GM11168 (cell line): ENCODE data around the gene GALNT9.
"Not testable (repeated sequence)": the region's sequence is repeated elsewhere in the genome, so short reads cannot be mapped to it uniquely, and the experiment has no call there.

Source experiments
- in situ Hi-C: fragments of 300-500 bp; cut with MboI; formaldehyde crosslinking; loops from one replicate; pipeline ENCODE4 v1.12.0; 2022; ENCODE audit warnings: low sequenced_read_pairs; ENCODE audit not compliant: unreplicated experiment

The GALNT9 gene

DNA sequence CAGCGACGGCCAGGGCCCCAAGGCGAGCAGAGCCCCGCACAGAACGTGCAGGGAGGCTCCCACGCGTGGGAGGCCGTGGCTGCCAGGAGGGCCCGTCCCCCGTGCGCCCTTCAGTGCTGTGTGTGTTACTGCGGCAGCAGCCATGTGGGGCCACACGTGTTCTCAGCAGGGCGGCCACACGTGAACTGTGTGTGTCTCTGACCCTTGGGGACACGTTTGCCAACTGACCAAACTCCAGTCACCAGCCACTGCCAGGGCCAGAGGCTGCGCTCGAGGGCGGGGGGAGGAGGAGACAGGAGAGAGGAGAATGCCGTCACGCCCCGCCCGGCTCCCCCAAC lies 57.7 kb downstream of the GALNT9 start:
- in situ Hi-C loops: no loop called here

DNA sequence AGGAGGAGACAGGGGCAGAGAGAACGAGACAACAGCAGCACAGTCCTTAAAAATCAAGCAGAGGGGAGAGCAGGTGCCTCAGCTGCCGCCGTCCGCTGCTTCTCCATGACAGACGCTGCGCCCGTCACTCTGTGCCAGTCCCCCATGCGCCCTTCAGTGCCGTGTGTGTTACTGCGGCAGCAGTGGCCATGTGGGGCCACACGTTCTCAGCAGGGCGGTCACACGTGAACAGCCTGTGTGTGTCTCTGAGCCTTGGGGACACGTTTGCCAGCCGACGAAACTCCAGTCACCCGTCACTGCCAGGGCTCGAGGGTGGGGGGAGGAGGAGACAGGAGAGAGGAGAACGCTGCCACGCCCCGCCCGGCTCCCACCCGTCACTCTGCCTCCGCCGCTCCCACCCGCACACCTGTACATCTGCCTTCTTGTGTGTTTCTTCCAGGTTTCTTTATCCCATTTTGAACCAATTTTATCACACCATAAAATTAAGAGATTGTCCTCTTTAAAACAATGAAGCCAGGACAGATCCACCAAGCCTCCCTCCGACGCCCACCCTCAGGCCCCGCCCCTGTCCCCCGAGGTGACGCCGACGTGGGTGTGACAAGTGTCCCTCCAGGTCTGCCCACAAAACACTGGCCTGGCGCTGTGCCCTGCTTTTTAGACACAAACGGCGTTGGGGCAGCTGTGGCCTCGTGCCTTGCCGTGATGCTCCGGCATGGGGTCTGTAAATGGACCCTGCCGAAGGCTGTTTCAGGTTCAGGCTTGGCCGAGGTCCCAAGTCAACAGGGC lies 58.2 kb downstream of the GALNT9 start:
- in situ Hi-C loops: no loop called here

DNA sequence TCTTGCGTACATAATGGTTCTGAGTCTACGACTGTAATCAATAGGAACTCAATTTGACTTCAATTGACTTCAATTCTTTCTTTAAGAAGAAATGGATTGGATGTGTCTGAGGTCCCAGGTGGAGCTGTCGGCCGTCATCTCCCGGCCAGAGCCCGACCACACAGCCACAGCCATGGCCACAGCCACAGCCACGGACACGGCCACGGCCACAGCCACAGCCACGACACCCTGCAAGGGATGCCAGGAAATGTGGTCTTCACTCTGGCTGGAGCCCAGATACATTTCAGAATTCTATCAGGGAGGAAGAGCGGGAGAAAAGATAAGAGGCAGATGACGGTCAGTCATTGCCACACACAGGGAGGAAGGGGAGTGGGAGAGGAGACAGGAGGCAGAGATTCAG lies 58.9 kb downstream of the GALNT9 start:
- in situ Hi-C loops: no loop called here

- in situ Hi-C loops: no loop called here
Measured at GRCh38 chr12:132269271-132269968, 60.0 kb downstream of the GALNT9 start.

GRCh38 chr12:132268674-132269073 lies 60.7 kb downstream of the GALNT9 start:
- in situ Hi-C loops: no loop called here

GRCh38 chr12:132267873-132268272 lies 61.5 kb downstream of the GALNT9 start:
- in situ Hi-C loops: no loop called here

- in situ Hi-C loops: no loop called here
Measured at GRCh38 chr12:132266802-132267201, 62.6 kb downstream of the GALNT9 start.

GRCh38 chr12:132266370-132266769 lies 63.0 kb downstream of the GALNT9 start:
- in situ Hi-C loops: no loop called here

DNA sequence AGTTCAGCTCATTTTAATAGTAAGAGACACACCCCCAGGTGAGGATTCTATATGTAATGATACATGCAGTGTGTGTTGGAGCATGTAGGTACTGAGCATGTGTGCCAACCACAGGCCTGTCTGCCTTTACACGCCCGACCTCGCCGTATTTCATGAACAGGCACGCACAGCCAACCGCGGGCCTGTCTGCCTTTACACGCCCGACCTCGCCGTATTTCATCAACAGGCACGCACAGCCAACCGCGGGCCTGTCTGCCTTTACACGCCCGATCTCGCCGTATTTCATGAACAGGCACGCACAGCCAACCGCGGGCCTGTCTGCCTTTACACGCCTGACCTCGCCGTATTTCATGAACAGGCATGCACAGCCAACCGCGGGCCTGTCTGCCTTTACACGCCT lies 63.6 kb downstream of the GALNT9 start:
- in situ Hi-C loops: not testable (repeated sequence)

- in situ Hi-C loops: no loop called here
Measured at GRCh38 chr12:132265056-132265800, 64.2 kb downstream of the GALNT9 start.

GRCh38 chr12:132264086-132265010 lies 65.0 kb downstream of the GALNT9 start:
- in situ Hi-C loops: no loop called here

DNA sequence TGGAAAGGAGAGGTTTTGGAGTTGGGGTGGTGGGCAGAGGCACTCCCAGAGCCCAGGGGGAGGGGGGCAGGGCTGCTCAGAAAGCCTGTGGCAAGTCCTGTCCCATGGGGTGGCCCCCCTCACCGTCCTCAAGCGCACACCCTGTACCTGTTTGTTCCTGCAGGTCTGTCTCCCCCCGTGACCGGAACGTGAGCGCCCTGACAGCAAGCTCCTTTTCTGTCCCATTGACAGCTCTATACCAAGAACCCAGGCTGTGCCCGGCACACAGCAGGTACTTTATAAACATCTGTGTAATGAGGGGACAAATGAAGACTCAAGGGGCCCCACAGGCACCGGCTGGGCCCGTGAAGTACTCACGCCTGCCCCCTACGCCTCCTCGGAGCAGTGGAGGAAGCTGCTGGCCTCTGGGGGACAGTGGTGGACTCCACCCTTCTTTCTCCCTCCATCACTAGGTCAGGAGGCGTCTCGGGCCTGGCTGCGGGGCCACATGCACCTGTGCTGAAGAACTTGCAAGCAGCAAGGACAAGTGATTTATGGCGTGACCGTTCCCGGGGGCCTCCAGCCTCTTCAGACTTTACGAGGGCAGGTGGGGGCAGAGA lies 65.8 kb downstream of the GALNT9 start:
- in situ Hi-C loops: no loop called here

DNA sequence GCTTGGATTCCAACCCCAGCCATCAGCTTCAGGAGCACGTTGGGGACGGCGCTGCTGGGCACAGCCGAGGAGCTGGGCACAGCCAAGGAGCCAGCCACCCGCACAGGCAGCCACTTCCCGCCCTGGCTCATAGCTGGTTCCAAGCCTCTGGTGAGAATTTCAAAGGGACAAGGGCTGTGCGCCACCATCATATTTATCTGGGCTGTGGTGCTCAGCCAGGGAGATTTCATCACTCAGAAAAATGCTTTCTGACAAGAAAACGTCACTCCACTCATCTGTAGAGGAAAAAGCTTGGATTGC lies 66.4 kb downstream of the GALNT9 start:
- in situ Hi-C loops: no loop called here

DNA sequence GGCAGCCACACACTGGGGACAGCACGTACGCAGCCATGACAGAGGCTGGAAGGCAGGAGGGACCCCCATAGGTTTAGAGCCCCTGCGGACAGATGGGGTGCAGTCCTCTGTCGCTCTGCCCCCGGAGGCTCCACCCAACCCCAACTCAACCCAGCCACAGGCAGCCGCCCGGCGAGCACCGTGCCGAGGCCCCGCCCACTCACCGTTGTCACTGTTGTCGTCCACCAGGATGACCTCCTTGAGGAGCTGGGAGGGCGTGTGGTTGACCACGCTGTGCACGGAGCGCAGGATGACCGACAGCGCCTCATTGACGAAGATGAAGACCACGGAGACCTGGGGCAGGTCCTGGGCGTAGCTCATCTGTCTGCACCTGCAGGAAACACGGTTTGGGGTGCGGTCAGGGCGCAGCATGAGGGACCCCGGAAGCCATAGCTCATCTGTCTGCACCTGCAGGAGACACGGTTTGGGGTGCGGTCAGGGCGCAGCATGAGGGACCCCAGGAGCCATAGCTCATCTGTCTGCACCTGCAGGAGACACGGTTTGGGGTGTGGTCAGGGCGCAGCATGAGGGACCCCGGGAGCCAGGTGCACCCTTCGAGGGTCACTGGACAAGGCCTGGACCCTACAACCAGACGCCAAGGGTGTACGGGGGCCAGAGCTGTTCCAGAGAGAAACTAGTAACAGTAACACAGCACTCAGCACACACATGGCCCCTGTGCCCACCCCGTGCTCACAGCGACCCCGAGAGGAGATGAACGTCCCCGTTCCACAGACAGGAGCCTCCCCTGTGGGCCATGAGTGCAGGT lies 66.9 kb downstream of the GALNT9 start:
- in situ Hi-C loops: no loop called here

- in situ Hi-C loops: no loop called here
Measured at GRCh38 chr12:132261328-132262138, 67.9 kb downstream of the GALNT9 start.

- in situ Hi-C loops: no loop called here
Measured at GRCh38 chr12:132260721-132261120, 68.7 kb downstream of the GALNT9 start.

DNA sequence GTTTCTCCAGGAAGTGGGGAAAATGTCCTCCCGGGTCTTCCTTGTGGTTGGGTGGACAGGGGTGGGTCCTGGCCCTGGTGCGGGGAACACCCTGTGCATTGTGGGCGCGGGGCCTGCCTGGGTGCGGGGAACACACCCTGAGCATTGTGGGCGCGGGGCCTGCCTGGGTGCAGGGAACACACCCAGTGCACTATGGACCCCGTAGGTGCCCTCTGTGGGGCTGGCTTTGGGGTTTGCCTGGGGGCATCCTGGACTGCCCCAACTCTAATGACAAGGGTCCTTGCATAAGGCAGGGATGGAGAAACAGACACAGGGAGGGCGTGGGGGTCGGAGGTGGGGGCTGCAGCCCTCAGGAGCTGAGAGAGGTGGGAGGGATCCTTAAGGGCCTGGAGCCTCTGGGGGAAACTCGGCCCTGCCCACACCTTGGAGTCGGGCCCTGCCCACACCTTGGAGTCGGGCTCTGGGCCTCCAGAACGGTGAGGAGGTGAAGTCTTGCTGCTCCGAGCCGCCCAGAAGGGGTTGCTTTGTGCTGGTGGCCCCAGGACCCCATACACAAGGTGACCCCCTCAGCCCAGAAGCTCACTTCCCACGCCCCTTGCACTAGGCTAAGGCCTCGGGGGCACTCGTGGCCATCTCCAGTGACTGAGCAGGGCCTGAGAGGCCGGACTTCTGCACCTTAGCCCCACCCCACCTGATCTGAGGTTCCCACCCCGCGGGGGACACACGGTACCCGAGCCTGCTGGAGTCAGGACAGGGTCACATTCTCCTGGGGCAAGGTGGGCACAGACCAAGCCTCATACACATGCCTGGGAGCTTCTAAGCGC lies 69.3 kb downstream of the GALNT9 start:
- in situ Hi-C loops: no loop called here
